ENCODE results near the gene ZNF547.

Gene ZNF547

DNA sequence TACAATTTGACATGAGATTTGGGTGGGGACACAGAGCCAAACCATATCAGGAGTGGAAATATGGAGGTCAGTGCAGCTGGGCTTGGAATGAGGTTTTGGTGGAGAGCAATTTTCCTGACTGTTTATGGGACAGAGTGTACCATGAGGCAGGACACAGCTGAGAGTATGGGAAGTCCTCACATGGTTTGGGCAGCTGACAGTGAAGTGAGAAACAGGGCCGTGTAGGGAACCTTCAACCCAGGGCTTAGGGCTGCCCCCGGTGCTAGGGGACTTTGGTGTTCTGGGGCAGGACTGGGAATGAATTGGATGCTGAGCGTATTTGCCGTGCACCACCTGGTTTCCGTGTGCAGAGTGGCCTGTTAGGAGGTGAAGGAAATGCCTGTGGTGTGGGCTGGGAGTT lies 32.4 kb downstream of the ZNF547 start:
- H3F3A ChIP-seq (ENCODE audit: control insufficient read depth, insufficient read depth) = no peaks in the 10 kb centered on the region
- H3K27ac ChIP-seq (ENCODE audit: low read depth, low read length) = no peak overlapping the region
- no peaks in the 10 kb centered on the region for H3K9me2 ChIP-seq (replicated peaks; ENCODE audit: control insufficient read depth, low read length)
- TF ChIP-seq, protein P1, sequence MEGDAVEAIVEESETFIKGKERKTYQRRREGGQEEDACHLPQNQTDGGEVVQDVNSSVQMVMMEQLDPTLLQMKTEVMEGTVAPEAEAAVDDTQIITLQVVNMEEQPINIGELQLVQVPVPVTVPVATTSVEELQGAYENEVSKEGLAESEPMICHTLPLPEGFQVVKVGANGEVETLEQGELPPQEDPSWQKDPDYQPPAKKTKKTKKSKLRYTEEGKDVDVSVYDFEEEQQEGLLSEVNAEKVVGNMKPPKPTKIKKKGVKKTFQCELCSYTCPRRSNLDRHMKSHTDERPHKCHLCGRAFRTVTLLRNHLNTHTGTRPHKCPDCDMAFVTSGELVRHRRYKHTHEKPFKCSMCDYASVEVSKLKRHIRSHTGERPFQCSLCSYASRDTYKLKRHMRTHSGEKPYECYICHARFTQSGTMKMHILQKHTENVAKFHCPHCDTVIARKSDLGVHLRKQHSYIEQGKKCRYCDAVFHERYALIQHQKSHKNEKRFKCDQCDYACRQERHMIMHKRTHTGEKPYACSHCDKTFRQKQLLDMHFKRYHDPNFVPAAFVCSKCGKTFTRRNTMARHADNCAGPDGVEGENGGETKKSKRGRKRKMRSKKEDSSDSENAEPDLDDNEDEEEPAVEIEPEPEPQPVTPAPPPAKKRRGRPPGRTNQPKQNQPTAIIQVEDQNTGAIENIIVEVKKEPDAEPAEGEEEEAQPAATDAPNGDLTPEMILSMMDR (IDR thresholded peaks at IDR 0.05; ENCODE audit: low read depth, low read length, poor library complexity, severe bottlenecking) = no peak
- no peak for TF ChIP-seq EZH2phosphoT487 (IDR thresholded peaks at IDR 0.05; ENCODE audit: borderline replicate concordance, low read length)
- no peak overlapping the region for H3K4me2 ChIP-seq (ENCODE audit: low read length)
- no peaks in the 10 kb centered on the region for H3K27me3 ChIP-seq (ENCODE audit: control insufficient read depth, low read length)
- H3K79me2 ChIP-seq (ENCODE audit: control insufficient read depth, low read length) = 0 out of 2 replicates have a peak, but pooled peaks cover under 1% of the 10 kb centered on the region
- H3K9me3 ChIP-seq (ENCODE audit: control insufficient read depth, insufficient read depth, low read length) = peaks cover 28% of the 10 kb centered on the region
- H3K4me3 ChIP-seq (ENCODE audit: low read length) = no peak overlapping the region
- 0 out of 2 replicates have a peak, but pooled peaks cover 3% of the 10 kb centered on the region for H3K36me3 ChIP-seq (ENCODE audit: control insufficient read depth, low read length)
- H3K4me1 ChIP-seq (ENCODE audit: control insufficient read depth, low read length) = peaks cover under 1% of the 10 kb centered on the region
- no peaks in the 10 kb centered on the region for H4K20me1 ChIP-seq (ENCODE audit: control insufficient read depth, insufficient read depth, low read depth, low read length)

DNA sequence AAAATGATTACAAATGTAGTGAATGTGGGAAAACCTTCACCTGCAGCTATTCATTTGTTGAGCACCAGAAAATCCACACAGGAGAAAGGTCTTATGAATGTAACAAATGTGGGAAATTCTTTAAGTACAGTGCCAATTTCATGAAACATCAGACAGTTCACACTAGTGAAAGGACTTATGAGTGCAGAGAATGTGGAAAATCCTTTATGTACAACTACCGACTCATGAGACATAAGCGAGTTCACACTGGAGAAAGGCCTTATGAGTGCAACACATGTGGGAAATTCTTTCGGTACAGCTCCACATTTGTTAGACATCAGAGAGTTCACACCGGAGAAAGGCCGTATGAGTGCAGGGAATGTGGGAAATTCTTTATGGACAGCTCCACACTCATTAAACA lies 35.5 kb downstream of the ZNF547 start:
- no peak overlapping the region for H3K27ac ChIP-seq (ENCODE audit: low read depth, low read length)
- H3F3A ChIP-seq (ENCODE audit: control insufficient read depth, insufficient read depth) = no peaks in the 10 kb centered on the region
- H3K79me2 ChIP-seq (ENCODE audit: control insufficient read depth, low read length) = no peaks in the 10 kb centered on the region
- no peaks in the 10 kb centered on the region for H4K20me1 ChIP-seq (ENCODE audit: control insufficient read depth, insufficient read depth, low read depth, low read length)
- 0 out of 2 replicates have a peak, but pooled peaks cover 3% of the 10 kb centered on the region for H3K36me3 ChIP-seq (ENCODE audit: control insufficient read depth, low read length)
- no peaks in the 10 kb centered on the region for H3K27me3 ChIP-seq (ENCODE audit: control insufficient read depth, low read length)
- H3K4me3 ChIP-seq (ENCODE audit: low read length) = no peak overlapping the region
- H3K4me2 ChIP-seq (ENCODE audit: low read length) = no peak overlapping the region
- no peaks in the 10 kb centered on the region for H3K9me2 ChIP-seq (replicated peaks; ENCODE audit: control insufficient read depth, low read length)
- TF ChIP-seq EZH2phosphoT487 (IDR thresholded peaks at IDR 0.05; ENCODE audit: borderline replicate concordance, low read length) = no peak
- TF ChIP-seq, protein P1 (IDR thresholded peaks at IDR 0.05; ENCODE audit: low read depth, low read length, poor library complexity, severe bottlenecking) = no peak
- peaks cover 32% of the 10 kb centered on the region for H3K9me3 ChIP-seq (ENCODE audit: control insufficient read depth, insufficient read depth, low read length)
- no peaks in the 10 kb centered on the region for H3K4me1 ChIP-seq (ENCODE audit: control insufficient read depth, low read length)

DNA sequence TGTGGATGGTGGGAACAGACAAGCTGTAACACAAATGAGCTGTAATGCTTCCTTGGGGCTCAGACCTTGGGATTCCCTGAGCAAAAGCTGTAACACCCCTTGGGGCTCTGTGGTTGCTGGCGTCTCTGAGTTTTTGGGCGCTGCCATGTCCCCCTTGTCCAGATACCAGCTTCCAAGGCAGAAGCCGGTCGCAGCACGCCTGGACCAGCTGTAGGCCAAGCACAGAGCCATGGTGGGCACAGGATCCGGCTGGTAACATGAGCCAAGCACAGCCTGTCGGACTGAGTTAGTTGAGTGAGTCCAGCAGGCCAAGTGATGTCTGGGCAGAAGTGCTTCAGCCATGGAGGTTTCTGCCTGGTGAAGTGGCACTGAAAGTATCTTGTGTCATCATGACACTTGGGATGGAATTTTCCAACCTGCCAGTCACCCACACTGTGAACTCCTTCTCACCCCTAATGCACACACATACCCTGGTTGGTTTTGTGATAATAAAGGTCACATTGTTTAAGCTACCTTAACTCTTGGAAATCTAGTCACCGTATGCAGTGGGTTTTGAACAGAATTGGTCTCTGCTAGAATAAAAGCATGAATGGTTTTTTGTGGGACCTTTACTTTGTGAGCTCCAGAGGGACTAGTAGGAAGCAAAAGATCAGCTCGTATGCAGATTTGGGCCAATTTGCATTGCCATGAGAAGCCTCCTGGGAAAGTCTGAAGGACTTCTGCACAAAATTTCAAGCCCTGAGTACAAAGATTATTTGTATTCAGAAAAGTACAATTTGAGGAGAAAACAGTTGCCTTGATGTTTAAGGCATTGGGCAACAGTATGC lies 40.6 kb downstream of the ZNF547 start:
- Histone ChIP-seq H3K4me3 (ENCODE audit: low read length) (no peak overlapping the region), H3K36me3 (ENCODE audit: control insufficient read depth, low read length) (no peaks in the 10 kb centered on the region), H3K27me3 (ENCODE audit: control insufficient read depth, low read length) (no peaks in the 10 kb centered on the region), H3K4me1 (ENCODE audit: control insufficient read depth, low read length) (no peaks in the 10 kb centered on the region), H4K20me1 (ENCODE audit: control insufficient read depth, insufficient read depth, low read depth, low read length) (no peaks in the 10 kb centered on the region), H3F3A (ENCODE audit: control insufficient read depth, insufficient read depth) (no peaks in the 10 kb centered on the region), H3K4me2 (ENCODE audit: low read length) (no peak overlapping the region), H3K9me3 (ENCODE audit: control insufficient read depth, insufficient read depth, low read length) (peaks cover 40% of the 10 kb centered on the region), H3K79me2 (ENCODE audit: control insufficient read depth, low read length) (no peaks in the 10 kb centered on the region), H3K27ac (ENCODE audit: low read depth, low read length) (no peak overlapping the region), H3K9me2 (replicated peaks; ENCODE audit: control insufficient read depth, low read length) (no peaks in the 10 kb centered on the region)
- TF ChIP-seq, protein P1 (IDR thresholded peaks at IDR 0.05; ENCODE audit: low read depth, low read length, poor library complexity, severe bottlenecking) = no peak
- TF ChIP-seq EZH2phosphoT487 (IDR thresholded peaks at IDR 0.05; ENCODE audit: borderline replicate concordance, low read length) = no peak

All from DOHH2 (cell line).